K562 (cell line): ENCODE measurements around the gene NALCN. TPM values are rescaled to one million over a fixed set of nuclear protein-coding genes. Genes with fewer than 3 reads are reported as not detected.

ENCODE experiments used
- ATAC-seq: fragments of 200-7000 bp; cut with Tn5 transposase; 3 replicates; pipeline ENCODE4 v1.9.1; 2020; ENCODE audit warnings: moderate library complexity
- BruUV-seq: library from RNA; stranded (reverse); fragments of 400-500 nt; replicated peaks from 2 replicates; lab custom pipeline; 2021; lab: Mats Ljungman, UMichigan
- CTCF ChIA-PET: fragments of 300-600 bp; formaldehyde crosslinking; extraction: SDS; loops from one replicate; lab custom pipeline; 2021; ENCODE audit warnings: low intra/inter-chr PET ratio; lab: Yijun Ruan, JAX
- POLR2A ChIA-PET: fragments of 300-600, 350-650 bp; sonication (Branson Sonifier 250); formaldehyde crosslinking; extraction: SDS; loops from one replicate; lab custom pipeline; 2021; ENCODE audit warnings: antibody characterized with exemption, inconsistent platforms; lab: Yijun Ruan, JAX
- DNase-seq, 4 experiments: peaks; one replicate each; pipeline versions ENCODE4 v3.0.0 to v3.0.0-alpha.2; 2011 to 2018; ENCODE audit warnings: low spot score in 3 of 4, mixed read lengths in 3 of 4; ENCODE audit errors: extremely low read depth in 1 of 4
- FAIRE-seq: peaks from 2 replicates; lab custom pipeline; 2011; peaks lifted over from hg19 to GRCh38; lab: Jason Lieb, UNC
- H2AFZ ChIP-seq: 2 replicates; pipeline ENCODE4 v1.6.0; 2011; ENCODE audit warnings: low read depth, low read length, control low read depth, inconsistent platforms
- H3K27ac ChIP-seq: fragments of 200-600 bp; 3 replicates; pipeline ENCODE4 v1.8.0; 2011; ENCODE audit warnings: low read depth, mild to moderate bottlenecking, control low read depth, inconsistent platforms, low read length, moderate library complexity, mixed read lengths; ENCODE audit errors: extremely low read depth
- H3K27me3 ChIP-seq, 2 experiments: fragments of 300-600 bp in 1 of 2; 2 replicates in 1 of 2; 3 replicates in 1 of 2; pipeline versions ENCODE4 v1.6.0 to v1.8.0; 2011; ENCODE audit warnings: inconsistent platforms in 2 of 2, low read length in 2 of 2, mild to moderate bottlenecking in 1 of 2, mixed read lengths in 1 of 2, moderate library complexity in 1 of 2; ENCODE audit not compliant: control insufficient read depth in 2 of 2, insufficient read depth in 2 of 2
- H3K36me3 ChIP-seq: fragments of 300-600 bp; 3 replicates; pipeline ENCODE4 v1.8.0; 2011; ENCODE audit warnings: mild to moderate bottlenecking, low read length, inconsistent platforms; ENCODE audit not compliant: control insufficient read depth, insufficient read depth
- H3K4me1 ChIP-seq, 2 experiments: fragments of 200-600 bp in 1 of 2; replicated peaks in 1 of 2; 2 replicates in 1 of 2; 3 replicates in 1 of 2; pipeline versions ENCODE4 v1.5.1 to v1.8.0; 2011; ENCODE audit warnings: inconsistent platforms in 2 of 2, low read length in 2 of 2, mild to moderate bottlenecking in 1 of 2, mixed read lengths in 1 of 2, moderate library complexity in 1 of 2; ENCODE audit not compliant: control insufficient read depth in 2 of 2, insufficient read depth in 2 of 2
- H3K4me2 ChIP-seq: 2 replicates; pipeline ENCODE4 v1.6.1; 2011; ENCODE audit warnings: low read length, control low read depth, inconsistent platforms, mixed read lengths; ENCODE audit not compliant: insufficient read depth
- H3K4me3 ChIP-seq: fragments of 200-600 bp; sonication (generic), shearing (Covaris generic); 2 replicates; pipeline ENCODE4 v1.5.1; 2016; ENCODE audit warnings: control low read depth, inconsistent platforms
- H3K79me2 ChIP-seq: fragments of 200-600 bp; 3 replicates; pipeline ENCODE4 v1.8.0; 2011; ENCODE audit warnings: low read length, inconsistent platforms; ENCODE audit not compliant: control insufficient read depth, insufficient read depth
- H3K9ac ChIP-seq, 2 experiments: 2 replicates each; pipeline versions ENCODE4 v1.6.0 to v1.6.1; 2011; ENCODE audit warnings: low read depth in 2 of 2, low read length in 2 of 2, control low read depth in 1 of 2, inconsistent platforms in 1 of 2, mild to moderate bottlenecking in 1 of 2, mixed read lengths in 1 of 2; ENCODE audit not compliant: insufficient read depth in 1 of 2
- H3K9me1 ChIP-seq: one replicate; pipeline ENCODE4 v1.6.0; 2011; ENCODE audit warnings: inconsistent platforms, mild to moderate bottlenecking, low read length, moderate library complexity; ENCODE audit not compliant: control insufficient read depth, insufficient read depth
- H3K9me3 ChIP-seq: replicated peaks from 2 replicates; pipeline ENCODE4 v1.5.1; 2011; ENCODE audit warnings: low read depth, low read length, inconsistent platforms; ENCODE audit not compliant: control insufficient read depth, insufficient read depth
- H4K20me1 ChIP-seq: replicated peaks from 2 replicates; pipeline ENCODE4 v1.6.1; 2011; ENCODE audit warnings: low read length, inconsistent platforms, mixed read lengths; ENCODE audit not compliant: control insufficient read depth, insufficient read depth
- CBX1 ChIP-seq: sonication (generic); IDR thresholded peaks from 2 replicates; pipeline ENCODE4 v1.6.1; 2016; ENCODE audit warnings: antibody characterized with exemption, low read depth, mild to moderate bottlenecking
- CXXC5 ChIP-seq: fragments of 250-450 bp; sonication (Bioruptor Pico); IDR thresholded peaks from 2 replicates; pipeline ENCODE4 v1.8.0; 2022; ENCODE audit warnings: inconsistent platforms, mild to moderate bottlenecking, moderate library complexity
- HNRNPUL1 ChIP-seq: fragments of 200-400 bp; formaldehyde crosslinking; IDR thresholded peaks from 2 replicates; pipeline ENCODE4 v1.6.1; 2017; ENCODE audit warnings: low read length
- MTF1 ChIP-seq: fragments of 250-450 bp; sonication (Bioruptor Pico); IDR thresholded peaks from 2 replicates; pipeline ENCODE4 v1.9.0; 2021; ENCODE audit warnings: moderate library complexity, mild to moderate bottlenecking, inconsistent platforms, borderline replicate concordance
- NKRF ChIP-seq: fragments of 450-650 bp; IDR thresholded peaks from 2 replicates; pipeline ENCODE4 v1.6.1; 2016; ENCODE audit warnings: borderline replicate concordance
- SP2 ChIP-seq: IDR thresholded peaks from 2 replicates; pipeline ENCODE4 v1.6.1; 2011; ENCODE audit warnings: mild to moderate bottlenecking, low read depth, low read length, moderate library complexity; ENCODE audit not compliant: poor library complexity, severe bottlenecking; ENCODE audit errors: extremely low read depth
- SRSF1 ChIP-seq: fragments of 200-400 bp; formaldehyde crosslinking; IDR thresholded peaks from 2 replicates; pipeline ENCODE4 v1.6.1; 2017; ENCODE audit warnings: mild to moderate bottlenecking, low read depth, low read length, moderate library complexity
- SRSF9 ChIP-seq: fragments of 200-400 bp; formaldehyde crosslinking; IDR thresholded peaks from 2 replicates; pipeline ENCODE4 v1.6.1; 2017; ENCODE audit warnings: low read depth, low read length, borderline replicate concordance
- ZNF239 ChIP-seq: fragments of 250-450 bp; sonication (Bioruptor Pico); IDR thresholded peaks from 2 replicates; pipeline ENCODE4 v1.4.0; 2020; ENCODE audit warnings: mild to moderate bottlenecking
- ZNF282 ChIP-seq: sonication (generic); formaldehyde crosslinking; IDR thresholded peaks from 2 replicates; pipeline ENCODE4 v1.8.1; 2023; ENCODE audit warnings: missing genetic modification reagents
- ZNF551 ChIP-seq: fragments of 250-450 bp; sonication (Bioruptor Pico); IDR thresholded peaks from 2 replicates; pipeline ENCODE4 v1.5.0; 2021; ENCODE audit warnings: mild to moderate bottlenecking, moderate library complexity
- ZNF778 ChIP-seq: fragments of 450-650 bp; formaldehyde crosslinking; IDR thresholded peaks from 2 replicates; pipeline ENCODE4 v1.4.0; 2020; ENCODE audit warnings: mild to moderate bottlenecking, moderate library complexity
- WGBS: fragments of 100-300 bp; shearing (Covaris generic); methylation state at CpG from one replicate; pipeline ENCODE4 v1.1.6; 2016; ENCODE audit warnings: low coverage, mixed read lengths; ENCODE audit not compliant: insufficient coverage; ENCODE audit errors: missing lambda C conversion rate; 5-methylcytosine and 5-hydroxymethylcytosine counted together
- in situ Hi-C: fragments of 300-500 bp; cut with MboI; formaldehyde crosslinking; loops from 4 replicates; pipeline ENCODE4 v1.15.0; 2018; ENCODE audit warnings: inconsistent platforms, mixed read lengths
- intact Hi-C: fragments of 100-400 bp; cut with micrococcal nuclease; formaldehyde crosslinking; loops from 2 replicates; pipeline ENCODE4 v1.14.2; 2022
- polyA plus RNA-seq, 8 experiments: library from polyadenylated mRNA; depleted of rRNA in 4 of 8; stranded (reverse) in 5 of 8; unstranded in 3 of 8; fragments of >200 nt; fragmentation: Nextera tagmentation in 2 of 8; fragmentation: Illumina TruSeq in 1 of 8; extraction: Ambion mirVana in 2 of 8; extraction: Trizol in 1 of 8; gene quantifications; 2 replicates each; pipeline versions ENCODE4 v1.2.1 to v1.2.3, GENCODE V29; 2011 to 2014; ENCODE audit warnings: inconsistent platforms in 1 of 8, missing spikeins in 1 of 8
- total RNA-seq, 7 experiments: library from RNA; depleted of rRNA in 6 of 7; stranded (reverse); fragments of >200 nt in 6 of 7; fragmentation: Illumina TruSeq in 2 of 7; extraction: Trizol in 2 of 7; gene quantifications; 2 replicates each; pipeline versions ENCODE4 v1.2.1 to v1.2.3, GENCODE V29; 2011 to 2021; ENCODE audit warnings: low replicate concordance in 1 of 7
- TF ChIP-seq, protein P1 (sequence below): sonication (generic); formaldehyde crosslinking; IDR thresholded peaks from 2 replicates; pipeline ENCODE4 v1.8.0; 2022; ENCODE audit warnings: mild to moderate bottlenecking, missing genetic modification reagents
- TF ChIP-seq, protein P2 (sequence below): fragments of 250-450 bp; sonication (Bioruptor Pico); IDR thresholded peaks from 2 replicates; pipeline ENCODE4 v1.5.0; 2021

NALCN gene
- total and polyA plus RNA-seq, 9 of the 15 experiments (the other 6 are each of a cell fraction or from before 2014, with no cell fraction given): not detected

DNA sequence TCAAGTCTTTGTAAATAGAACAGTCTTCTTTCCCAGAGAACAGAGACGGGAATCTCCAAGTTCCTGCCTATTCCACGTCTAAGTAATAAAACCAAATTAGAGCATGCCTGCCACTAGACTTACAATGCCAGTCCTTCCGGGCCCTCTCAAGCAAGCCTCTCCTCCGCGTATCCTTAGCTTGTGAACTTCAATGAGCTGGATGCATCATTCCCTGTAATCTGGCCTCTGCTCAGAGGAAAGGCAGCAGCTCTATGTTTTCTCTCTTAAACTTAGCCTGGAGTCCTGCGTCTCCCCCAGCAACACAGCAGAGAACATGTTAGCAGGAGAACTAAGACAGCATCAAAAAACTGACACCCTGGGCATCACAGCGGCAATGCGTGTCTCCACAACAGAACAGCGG, 8.2 kb downstream of the NALCN start:
- no peak overlapping the region for H3K4me2 ChIP-seq
- no peak overlapping the region for H3K27ac ChIP-seq
- no peak overlapping the region for H3K9ac ChIP-seq
- intact Hi-C loops: no loop called here
- ChIA-PET CTCF (no interaction called here), POLR2A (no interaction called here)
- H3K36me3 ChIP-seq: no peaks in the 10 kb centered on the region
- FAIRE-seq: no peak
- no peak for DNase-seq
- no peaks in the 10 kb centered on the region for H4K20me1 ChIP-seq
- in situ Hi-C loops: loop anchor here (5.0 kb wide), 1 partner anchor 81 kb away; no protein-coding TSS in a partner anchor
- H2AFZ ChIP-seq: no peak overlapping the region
- no peaks in the 10 kb centered on the region for H3K27me3 ChIP-seq
- no peaks in the 10 kb centered on the region for H3K9me1 ChIP-seq
- no peaks in the 10 kb centered on the region for H3K9me3 ChIP-seq
- 2% methylated on average over 5 of the region's 9 CpGs for WGBS
- ATAC-seq: no peak
- no peaks in the 10 kb centered on the region for H3K79me2 ChIP-seq
- no peak for TF ChIP-seq ZNF551 (CRISPR knock-in tag)
- no peak for TF ChIP-seq ZNF239
- TF ChIP-seq CXXC5: no peak
- TF ChIP-seq HNRNPUL1: no peak
- TF ChIP-seq NKRF: no peak
- no peak for TF ChIP-seq ZNF282 (CRISPR knock-in tag)
- TF ChIP-seq MTF1: no peak
- no peak for TF ChIP-seq SP2
- TF ChIP-seq SRSF9: no peak
- TF ChIP-seq, protein P1, sequence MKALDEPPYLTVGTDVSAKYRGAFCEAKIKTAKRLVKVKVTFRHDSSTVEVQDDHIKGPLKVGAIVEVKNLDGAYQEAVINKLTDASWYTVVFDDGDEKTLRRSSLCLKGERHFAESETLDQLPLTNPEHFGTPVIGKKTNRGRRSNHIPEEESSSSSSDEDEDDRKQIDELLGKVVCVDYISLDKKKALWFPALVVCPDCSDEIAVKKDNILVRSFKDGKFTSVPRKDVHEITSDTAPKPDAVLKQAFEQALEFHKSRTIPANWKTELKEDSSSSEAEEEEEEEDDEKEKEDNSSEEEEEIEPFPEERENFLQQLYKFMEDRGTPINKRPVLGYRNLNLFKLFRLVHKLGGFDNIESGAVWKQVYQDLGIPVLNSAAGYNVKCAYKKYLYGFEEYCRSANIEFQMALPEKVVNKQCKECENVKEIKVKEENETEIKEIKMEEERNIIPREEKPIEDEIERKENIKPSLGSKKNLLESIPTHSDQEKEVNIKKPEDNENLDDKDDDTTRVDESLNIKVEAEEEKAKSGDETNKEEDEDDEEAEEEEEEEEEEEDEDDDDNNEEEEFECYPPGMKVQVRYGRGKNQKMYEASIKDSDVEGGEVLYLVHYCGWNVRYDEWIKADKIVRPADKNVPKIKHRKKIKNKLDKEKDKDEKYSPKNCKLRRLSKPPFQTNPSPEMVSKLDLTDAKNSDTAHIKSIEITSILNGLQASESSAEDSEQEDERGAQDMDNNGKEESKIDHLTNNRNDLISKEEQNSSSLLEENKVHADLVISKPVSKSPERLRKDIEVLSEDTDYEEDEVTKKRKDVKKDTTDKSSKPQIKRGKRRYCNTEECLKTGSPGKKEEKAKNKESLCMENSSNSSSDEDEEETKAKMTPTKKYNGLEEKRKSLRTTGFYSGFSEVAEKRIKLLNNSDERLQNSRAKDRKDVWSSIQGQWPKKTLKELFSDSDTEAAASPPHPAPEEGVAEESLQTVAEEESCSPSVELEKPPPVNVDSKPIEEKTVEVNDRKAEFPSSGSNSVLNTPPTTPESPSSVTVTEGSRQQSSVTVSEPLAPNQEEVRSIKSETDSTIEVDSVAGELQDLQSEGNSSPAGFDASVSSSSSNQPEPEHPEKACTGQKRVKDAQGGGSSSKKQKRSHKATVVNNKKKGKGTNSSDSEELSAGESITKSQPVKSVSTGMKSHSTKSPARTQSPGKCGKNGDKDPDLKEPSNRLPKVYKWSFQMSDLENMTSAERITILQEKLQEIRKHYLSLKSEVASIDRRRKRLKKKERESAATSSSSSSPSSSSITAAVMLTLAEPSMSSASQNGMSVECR: no peak
- no peak for TF ChIP-seq SRSF1
- TF ChIP-seq ZNF778 (CRISPR knock-in tag): no peak
- no peak for TF ChIP-seq CBX1
- TF ChIP-seq, protein P2, sequence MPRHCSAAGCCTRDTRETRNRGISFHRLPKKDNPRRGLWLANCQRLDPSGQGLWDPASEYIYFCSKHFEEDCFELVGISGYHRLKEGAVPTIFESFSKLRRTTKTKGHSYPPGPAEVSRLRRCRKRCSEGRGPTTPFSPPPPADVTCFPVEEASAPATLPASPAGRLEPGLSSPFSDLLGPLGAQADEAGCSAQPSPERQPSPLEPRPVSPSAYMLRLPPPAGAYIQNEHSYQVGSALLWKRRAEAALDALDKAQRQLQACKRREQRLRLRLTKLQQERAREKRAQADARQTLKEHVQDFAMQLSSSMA: no peak
- no peak overlapping the region for H3K4me3 ChIP-seq
- no peaks in the 10 kb centered on the region for H3K4me1 ChIP-seq
- no TSS peak for BruUV-seq
